Erythroblast (primary cell): ENCODE results near the gene KCNQ2.

Experiments used
- GATA1 ChIP-seq: IDR thresholded peaks from 2 replicates; pipeline ENCODE4 v1.6.1; 2011; ENCODE audit warnings: low read depth, mild to moderate bottlenecking, control low read depth, low read length, moderate library complexity
- POLR2A ChIP-seq: IDR thresholded peaks from 2 replicates; pipeline ENCODE4 v1.6.1; 2011; ENCODE audit warnings: mild to moderate bottlenecking, low read length

- no peak for TF ChIP-seq POLR2A
- no peak for TF ChIP-seq GATA1
These were observed 113.1 kb downstream of the KCNQ2 start for GRCh38 chr20:63359164-63359934.
